Cardiac muscle cell (in vitro differentiated cells and primary cell): ENCODE data around the gene SEPTIN2. TPM values are rescaled to one million over a fixed set of nuclear protein-coding genes. Genes with fewer than 3 reads are reported as not detected.

Experiments
- DNase-seq, 2 donors: peaks; one replicate each; pipeline versions ENCODE4 v3.0.0 to v3.0.0-alpha.2; 2010 to 2017; ENCODE audit warnings: low read depth in 1 of 2, low spot score in 1 of 2
- H3K27ac ChIP-seq: fragments of 200-600 bp; sonication (generic); 2 replicates; pipeline ENCODE4 v1.5.1; 2016
- H3K27me3 ChIP-seq: fragments of 200-600 bp; sonication (generic); 2 replicates; pipeline ENCODE4 v1.6.0; 2016; ENCODE audit warnings: control low read depth
- H3K36me3 ChIP-seq: fragments of 200-600 bp; sonication (generic); 2 replicates; pipeline ENCODE4 v1.5.1; 2016; ENCODE audit warnings: control low read depth
- H3K4me1 ChIP-seq: fragments of 200-600 bp; sonication (generic); 2 replicates; pipeline ENCODE4 v1.8.1; 2017; ENCODE audit warnings: low read depth, mild to moderate bottlenecking, mixed run types
- H3K4me3 ChIP-seq: fragments of 200-600 bp; sonication (generic); 2 replicates; pipeline ENCODE4 v1.5.1; 2016; ENCODE audit warnings: mild to moderate bottlenecking
- H3K9me3 ChIP-seq: fragments of 200-600 bp; sonication (generic); 2 replicates; pipeline ENCODE4 v1.5.1; 2017; ENCODE audit warnings: low read depth, mild to moderate bottlenecking, control low read depth
- CTCF ChIP-seq: IDR thresholded peaks from 2 replicates; pipeline ENCODE4 v1.5.1; 2012; ENCODE audit warnings: low read depth, mild to moderate bottlenecking, low read length
- polyA plus RNA-seq: library from polyadenylated mRNA; unstranded; fragments of >200 nt; fragmentation: Nextera tagmentation; extraction: Ambion mirVana; gene quantifications from 2 replicates; pipeline ENCODE4 v1.2.1, GENCODE V29; 2016
- total RNA-seq: library from RNA; depleted of rRNA; stranded (reverse); fragments of >200 nt; gene quantifications from 2 replicates; pipeline ENCODE4 v1.2.3, GENCODE V29; 2016

SEPTIN2 gene
- total and polyA plus RNA-seq, 2 experiments from 2014 or later, result 386 to 627 TPM

DNA sequence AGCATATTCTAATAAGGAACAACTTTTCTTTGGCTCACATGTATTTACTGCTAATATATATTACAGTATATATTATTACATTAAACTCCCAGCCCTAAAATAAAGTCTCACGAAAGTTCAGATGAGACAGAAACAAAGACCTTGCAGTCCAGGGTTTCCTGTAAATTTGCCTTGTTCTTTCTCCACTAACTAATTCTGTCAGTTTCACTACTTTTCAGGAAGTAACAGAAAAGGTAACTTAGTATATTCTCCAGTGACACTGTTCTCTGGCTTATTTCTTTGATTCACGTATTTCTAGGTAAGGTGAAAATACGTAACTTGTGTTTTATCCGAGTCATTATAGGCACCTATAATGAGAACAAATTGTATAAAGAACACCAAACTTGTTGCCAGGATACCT, 35.4 kb upstream of the SEPTIN2 start:
- peaks cover 18% of the 10 kb centered on the region for H3K4me1 ChIP-seq
- no peaks in the 10 kb centered on the region for H3K36me3 ChIP-seq
- no peak for TF ChIP-seq CTCF
- no peaks in the 10 kb centered on the region for H3K9me3 ChIP-seq
- H3K27me3 ChIP-seq, result no peaks in the 10 kb centered on the region
- no peak overlapping the region for H3K4me3 ChIP-seq
- no peak for DNase-seq
- H3K27ac ChIP-seq, result no peak overlapping the region

DNA sequence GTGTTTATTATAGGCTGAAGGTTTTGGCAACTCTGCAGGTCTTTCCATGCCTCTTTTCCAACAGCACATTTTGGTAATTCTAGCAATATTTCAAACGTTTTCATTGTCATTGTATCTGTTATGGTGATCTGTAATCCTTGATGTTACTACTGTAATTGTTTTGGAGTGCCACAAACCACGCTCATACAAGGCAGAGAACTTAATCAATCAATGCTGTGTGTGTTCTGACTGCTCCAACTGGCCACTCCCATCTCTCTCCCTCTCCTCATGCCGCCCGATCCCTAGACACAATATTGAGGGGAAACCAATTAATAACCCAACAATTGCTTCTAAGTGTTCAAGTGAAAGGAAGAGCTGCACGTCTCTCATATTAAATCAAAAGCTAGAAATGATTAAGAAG, 33.2 kb upstream of the SEPTIN2 start:
- TF ChIP-seq CTCF, result no peak
- H3K4me3 ChIP-seq, result no peak overlapping the region
- H3K4me1 ChIP-seq, result peaks cover 18% of the 10 kb centered on the region
- H3K27me3 ChIP-seq, result no peaks in the 10 kb centered on the region
- DNase-seq, result no peak
- H3K36me3 ChIP-seq, result no peaks in the 10 kb centered on the region
- H3K9me3 ChIP-seq, result no peaks in the 10 kb centered on the region
- H3K27ac ChIP-seq, result peak overlapping the region; percentile 85

DNA sequence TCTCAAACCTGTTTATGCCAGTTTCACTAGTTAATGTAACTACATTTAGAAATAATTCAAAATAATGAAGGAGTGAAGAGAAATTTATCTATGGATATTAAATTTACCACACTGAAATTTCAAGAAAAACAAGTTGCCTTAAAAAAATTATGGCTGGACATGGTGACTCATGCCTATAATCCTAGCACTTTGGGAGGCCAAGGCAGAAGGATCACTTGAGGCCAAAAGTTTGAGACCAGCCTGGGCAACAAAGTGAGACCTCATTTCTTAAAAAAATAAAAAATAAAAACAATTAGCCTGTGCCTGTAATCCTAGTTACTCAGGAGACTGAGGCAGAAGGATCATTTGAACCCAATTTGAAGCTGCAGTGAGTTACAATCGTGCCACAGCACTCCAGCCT, 30.1 kb upstream of the SEPTIN2 start:
- no peak for DNase-seq
- no peak for TF ChIP-seq CTCF
- no peak overlapping the region for H3K27ac ChIP-seq

DNA sequence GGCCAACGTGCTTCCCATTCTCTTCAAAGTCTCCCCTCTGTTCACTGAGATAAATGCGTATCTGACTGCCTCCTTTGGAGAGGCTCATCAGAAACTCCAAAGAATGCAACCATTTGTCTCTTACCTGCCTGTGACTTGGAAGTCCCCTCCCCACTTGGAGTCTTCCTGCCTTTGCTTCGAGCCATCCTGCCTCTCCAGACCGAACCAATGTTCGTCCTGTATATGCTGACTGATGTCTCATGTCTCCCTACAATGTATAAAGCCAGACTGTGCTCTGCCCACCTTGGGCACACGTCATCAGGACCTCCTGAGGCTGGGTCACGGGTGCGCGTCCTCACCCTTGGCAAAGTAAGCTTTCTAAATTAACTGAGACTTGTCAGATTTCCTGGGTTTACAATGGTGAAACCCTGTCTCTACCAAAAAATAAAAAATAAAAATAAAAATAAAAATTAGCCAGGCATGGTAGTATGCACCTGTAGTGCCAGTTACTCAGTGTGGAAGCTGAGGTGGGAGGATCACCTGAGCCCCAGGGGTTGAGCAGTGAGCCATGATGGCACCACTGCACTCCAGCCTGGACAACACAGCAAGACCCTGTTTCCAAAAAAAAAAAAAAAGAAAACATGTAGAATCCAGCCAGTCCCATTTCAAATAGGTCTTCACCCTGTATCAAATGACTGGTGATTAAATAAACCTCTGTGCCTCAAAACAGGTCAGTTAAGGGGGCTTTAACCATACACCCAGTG, 29.2 kb upstream of the SEPTIN2 start:
- DNase-seq, result no peak
- H3K36me3 ChIP-seq, result no peaks in the 10 kb centered on the region
- TF ChIP-seq CTCF, result no peak
- no peaks in the 10 kb centered on the region for H3K9me3 ChIP-seq
- H3K4me1 ChIP-seq, result peaks cover 26% of the 10 kb centered on the region
- no peaks in the 10 kb centered on the region for H3K27me3 ChIP-seq
- no peak overlapping the region for H3K27ac ChIP-seq
- H3K4me3 ChIP-seq, result no peak overlapping the region

More for the DNA sequence above, 30.1 kb upstream of the SEPTIN2 start:
- no peak overlapping the region for H3K4me3 ChIP-seq
- H3K4me1 ChIP-seq, result peaks cover 26% of the 10 kb centered on the region
- no peaks in the 10 kb centered on the region for H3K9me3 ChIP-seq
- no peaks in the 10 kb centered on the region for H3K36me3 ChIP-seq
- no peaks in the 10 kb centered on the region for H3K27me3 ChIP-seq

DNA sequence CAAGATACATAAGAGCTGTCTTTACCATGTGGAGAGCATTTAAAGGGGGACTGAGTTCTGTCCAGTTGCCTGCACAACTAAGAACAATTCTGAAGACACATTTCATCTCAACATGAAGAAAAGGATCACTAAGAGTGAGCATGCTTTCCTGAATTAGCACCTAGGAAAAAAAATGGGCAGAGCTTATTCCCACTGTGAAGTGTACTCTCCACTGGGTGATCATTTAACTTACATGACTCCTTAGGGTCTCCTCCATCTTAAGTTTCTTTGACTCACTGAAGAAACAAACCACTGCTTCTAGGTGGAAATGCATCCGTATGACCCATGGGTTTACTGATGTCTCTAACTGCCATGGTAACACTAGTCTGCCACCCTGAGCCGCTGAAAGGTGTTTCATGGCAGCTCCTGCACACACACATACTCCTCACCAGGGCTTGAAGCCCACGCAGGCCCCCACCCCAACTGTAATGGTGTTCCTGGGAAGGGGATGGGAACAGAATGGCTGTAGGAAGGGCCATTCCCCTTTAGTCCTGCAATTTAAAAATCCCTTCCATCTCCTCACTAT, 27.3 kb upstream of the SEPTIN2 start:
- no peak for DNase-seq
- Histone ChIP-seq H3K9me3 (no peaks in the 10 kb centered on the region), H3K36me3 (no peaks in the 10 kb centered on the region), H3K27me3 (no peaks in the 10 kb centered on the region), H3K27ac (no peak overlapping the region), H3K4me1 (peaks cover 11% of the 10 kb centered on the region), H3K4me3 (no peak overlapping the region)
- no peak for TF ChIP-seq CTCF
